Fibroblast of skin of right quadriceps (primary cell): ENCODE data around the gene GRIA2.
"Not testable (repeated sequence)": the region's sequence is repeated elsewhere in the genome, so short reads cannot be mapped to it uniquely, and the experiment has no call there.

Experiments
- DNase-seq: peaks from one replicate; pipeline ENCODE4 v3.0.0-alpha.2; 2013

Gene GRIA2

GRCh38 chr4:157220371-157220881 lies at the start of gene GRIA2:
Gene GRIA2 (plus strand): TSS chr4:157220728. CDS start chr4:157221043, 315 bp downstream.
- DNase-seq: peak; percentile 62

DNA sequence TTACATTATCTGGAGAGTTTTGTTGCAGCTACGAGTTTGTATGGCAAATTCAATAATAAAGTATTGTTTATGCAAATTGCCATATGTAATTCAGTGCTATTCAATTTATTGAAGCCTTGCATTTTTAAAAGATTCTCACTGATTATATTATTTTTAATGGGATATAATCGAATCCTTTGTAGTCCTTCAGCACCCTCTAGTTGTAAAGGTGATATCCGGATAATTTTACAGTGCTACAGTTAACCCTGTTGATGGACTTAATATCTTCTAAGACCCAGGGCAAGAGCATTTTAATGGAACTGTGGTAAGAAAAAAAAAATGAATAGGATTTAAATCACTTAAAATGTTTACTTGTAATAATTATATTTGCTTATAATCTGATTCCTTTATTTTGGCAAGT lies 48.5 kb upstream of the GRIA2 start:
- peak; percentile 6 for DNase-seq

DNA sequence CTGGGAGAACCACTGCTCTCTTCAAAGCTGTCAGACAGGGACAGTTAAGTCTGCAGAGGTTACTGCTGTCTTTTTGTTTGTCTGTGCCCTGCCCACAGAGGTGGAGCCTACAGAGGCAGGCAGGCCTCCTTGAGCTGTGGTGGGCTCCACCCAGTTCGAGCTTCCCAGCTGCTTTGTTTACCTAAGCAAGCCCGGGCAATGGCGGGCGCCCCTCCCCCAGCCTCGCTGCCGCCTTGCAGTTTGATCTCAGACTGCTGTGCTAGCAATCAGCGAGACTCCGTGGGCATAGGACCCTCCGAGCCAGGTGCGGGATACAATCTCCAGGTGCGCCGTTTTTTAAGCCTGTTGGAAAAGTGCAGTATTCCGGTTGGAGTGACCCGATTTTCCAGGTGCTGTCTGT lies 40.3 kb upstream of the GRIA2 start:
- DNase-seq: not testable (repeated sequence)

DNA sequence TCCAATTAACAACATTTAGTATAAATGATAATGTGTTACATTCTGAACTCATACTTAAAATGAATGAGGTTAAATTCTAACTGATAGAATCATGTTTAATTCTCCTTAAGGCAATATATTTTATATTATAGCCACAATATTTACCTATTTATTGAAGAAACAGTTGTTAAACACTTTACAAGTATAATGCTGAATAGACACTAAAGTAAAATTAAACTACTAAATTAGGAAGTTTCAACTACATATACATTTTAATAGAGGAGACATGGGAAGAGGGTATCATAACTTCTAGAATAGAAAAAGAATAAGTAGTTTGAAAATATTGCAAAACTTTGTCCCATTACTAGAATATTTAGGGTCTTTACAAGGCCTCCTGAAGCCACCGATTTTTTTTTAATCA lies 36.2 kb upstream of the GRIA2 start:
- DNase-seq: no peak

DNA sequence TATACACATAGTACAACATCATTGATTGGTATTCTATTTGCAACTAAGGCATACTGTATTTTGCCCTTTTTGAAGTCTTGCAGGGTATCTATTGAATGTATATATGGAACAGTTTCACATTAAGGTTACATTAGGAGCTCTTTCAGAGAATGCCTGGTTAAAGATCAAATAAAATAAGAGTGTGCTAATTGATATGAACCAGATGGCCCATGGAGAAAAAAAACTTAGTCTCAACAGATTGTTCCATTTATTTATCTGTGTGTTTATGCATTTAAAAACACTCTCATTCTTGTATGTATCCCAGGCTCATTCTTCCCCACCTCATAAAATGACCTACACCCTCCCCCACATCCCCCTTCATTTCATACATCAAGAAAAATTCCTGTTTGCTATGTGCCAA lies 35.2 kb upstream of the GRIA2 start:
- DNase-seq: no peak

DNA sequence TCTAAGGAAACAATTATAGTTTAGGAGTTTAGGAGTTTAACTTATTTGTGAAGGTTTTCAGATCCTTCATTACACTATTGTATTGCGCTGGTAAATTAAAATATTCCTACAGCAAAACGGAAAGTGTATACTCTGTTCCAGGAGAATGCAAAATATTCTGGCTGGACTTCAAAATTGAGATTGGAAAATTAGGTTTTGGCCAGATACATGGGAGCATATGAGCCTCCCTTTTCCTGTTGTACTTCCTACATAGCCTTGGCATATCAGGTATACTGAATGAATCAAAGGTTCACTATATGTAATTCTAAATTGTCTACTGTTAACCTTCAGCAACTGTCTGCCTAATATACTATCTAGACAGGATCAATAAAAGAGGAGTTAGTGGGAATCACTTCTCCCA lies 25.2 kb upstream of the GRIA2 start:
- no peak for DNase-seq

GRCh38 chr4:157196046-157196445 lies 24.5 kb upstream of the GRIA2 start:
- DNase-seq: no peak

- no peak for DNase-seq
Observed at GRCh38 chr4:157204634-157205244, 15.8 kb upstream of the GRIA2 start.

- DNase-seq: no peak
Observed at GRCh38 chr4:157217708-157218107, 2.8 kb upstream of the GRIA2 start.

DNA sequence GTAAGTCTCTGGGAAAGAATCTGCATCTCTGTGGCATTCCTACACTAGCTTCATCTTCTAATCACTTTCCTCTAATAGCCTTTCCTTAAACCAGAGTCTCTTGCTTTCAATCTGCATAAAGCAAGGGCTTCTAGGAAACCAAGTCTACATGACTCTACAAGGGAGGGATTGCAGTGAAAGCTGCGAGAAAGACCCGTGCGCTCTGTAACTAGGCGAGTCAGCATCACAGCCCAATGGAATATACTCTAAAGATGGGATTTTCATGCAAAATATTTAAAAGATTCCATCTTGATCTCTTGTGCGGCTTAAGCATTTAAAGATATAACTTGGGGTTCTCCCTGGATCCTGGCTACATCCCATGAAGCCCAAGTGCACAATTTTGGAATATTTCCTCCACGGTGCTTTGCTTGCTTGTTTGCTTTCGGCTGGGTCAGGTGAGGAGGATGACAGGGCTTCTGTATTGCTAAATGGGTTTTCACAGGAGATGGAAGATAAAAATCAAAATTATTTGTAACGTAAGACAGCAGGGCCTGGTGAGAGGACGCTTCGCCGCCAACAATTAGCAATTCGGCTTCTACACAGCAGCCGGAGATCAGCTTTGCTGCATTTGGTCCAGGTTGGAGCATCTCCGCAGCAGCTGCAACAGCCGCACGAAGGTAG lies 687 bp upstream of the GRIA2 start:
- DNase-seq: no peak

DNA sequence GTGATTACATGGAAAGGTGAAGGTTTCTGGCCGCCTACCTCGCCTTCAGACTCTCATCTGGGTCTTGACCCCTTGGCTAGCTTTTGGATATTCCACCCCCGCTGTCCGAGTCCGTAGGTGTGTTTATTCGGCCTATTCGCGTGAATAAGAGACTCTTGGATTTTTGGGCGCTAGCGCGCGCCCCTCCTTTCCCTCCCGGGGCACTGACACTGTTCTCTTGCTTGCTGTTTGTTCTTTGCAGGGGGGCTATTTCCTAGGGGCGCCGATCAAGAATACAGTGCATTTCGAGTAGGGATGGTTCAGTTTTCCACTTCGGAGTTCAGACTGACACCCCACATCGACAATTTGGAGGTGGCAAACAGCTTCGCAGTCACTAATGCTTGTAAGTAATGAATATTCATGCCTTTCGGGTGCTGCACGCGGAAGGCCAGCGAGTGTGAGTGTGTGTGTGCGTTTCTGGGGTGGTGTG lies 932 bp downstream of the GRIA2 start:
- no peak for DNase-seq

- DNase-seq: no peak
Observed at GRCh38 chr4:157221895-157222770, 1.6 kb downstream of the GRIA2 start.

- DNase-seq: no peak
Observed at GRCh38 chr4:157222771-157223160, 2.2 kb downstream of the GRIA2 start.

DNA sequence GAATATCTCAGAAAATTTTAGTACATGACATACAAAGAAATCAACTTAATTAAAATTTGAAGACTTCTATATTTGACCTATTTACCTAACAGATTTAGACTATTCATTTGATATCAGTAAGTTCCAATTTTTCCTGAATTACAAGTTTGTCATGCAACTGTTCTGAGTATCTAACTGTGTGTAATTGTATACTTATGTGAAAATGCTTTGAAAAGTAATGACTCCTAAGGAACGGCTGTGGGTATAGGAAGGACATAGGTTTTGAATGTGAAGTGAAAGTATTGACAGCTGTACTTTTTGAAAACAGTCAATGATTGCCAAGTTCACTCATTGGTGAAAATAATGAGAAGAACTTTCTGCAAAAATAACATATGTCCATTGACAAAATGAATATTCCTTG lies 2.9 kb downstream of the GRIA2 start:
- DNase-seq: no peak

- DNase-seq: no peak
Observed at GRCh38 chr4:157225096-157225495, 4.6 kb downstream of the GRIA2 start.

DNA sequence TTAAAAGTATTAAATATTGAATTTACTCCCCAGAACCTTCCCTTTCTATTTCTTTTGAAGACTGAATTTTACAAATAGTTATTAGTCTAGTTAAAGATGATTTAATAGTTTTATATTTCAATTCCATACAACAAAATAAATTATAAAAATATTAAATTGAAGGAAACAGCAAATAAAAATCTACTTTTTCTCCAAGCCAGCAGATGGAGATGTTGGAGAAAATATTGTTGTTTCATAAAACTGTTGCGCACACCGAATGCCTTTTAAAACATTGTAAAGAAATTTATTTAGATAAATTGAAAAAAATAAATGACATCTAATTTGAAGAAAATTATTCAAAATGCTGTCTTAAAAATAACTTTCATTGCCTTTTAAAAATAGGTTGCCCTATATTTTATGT lies 5.5 kb downstream of the GRIA2 start:
- no peak for DNase-seq

DNA sequence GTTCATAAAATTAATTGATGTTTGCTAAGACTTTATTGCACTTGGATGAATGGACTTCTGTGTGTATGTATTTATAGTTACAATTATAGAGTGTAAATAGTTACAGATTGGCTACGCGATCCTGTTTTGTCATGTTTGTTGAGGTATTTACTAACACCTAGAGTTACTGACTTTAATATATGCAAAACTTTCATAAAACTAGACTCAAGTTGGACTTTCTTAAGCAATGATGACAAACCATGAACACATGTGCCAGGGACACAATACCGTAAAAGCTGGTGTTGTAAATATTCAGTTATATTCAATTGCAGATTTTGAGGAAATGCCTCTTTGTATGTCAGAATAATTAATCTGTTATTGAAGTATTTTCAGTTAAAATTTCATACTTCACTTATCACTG lies 6.1 kb downstream of the GRIA2 start:
- no peak for DNase-seq

GRCh38 chr4:157231525-157231924 lies 11.0 kb downstream of the GRIA2 start:
- DNase-seq: no peak

GRCh38 chr4:157242871-157243270 lies 22.3 kb downstream of the GRIA2 start:
- no peak for DNase-seq

DNA sequence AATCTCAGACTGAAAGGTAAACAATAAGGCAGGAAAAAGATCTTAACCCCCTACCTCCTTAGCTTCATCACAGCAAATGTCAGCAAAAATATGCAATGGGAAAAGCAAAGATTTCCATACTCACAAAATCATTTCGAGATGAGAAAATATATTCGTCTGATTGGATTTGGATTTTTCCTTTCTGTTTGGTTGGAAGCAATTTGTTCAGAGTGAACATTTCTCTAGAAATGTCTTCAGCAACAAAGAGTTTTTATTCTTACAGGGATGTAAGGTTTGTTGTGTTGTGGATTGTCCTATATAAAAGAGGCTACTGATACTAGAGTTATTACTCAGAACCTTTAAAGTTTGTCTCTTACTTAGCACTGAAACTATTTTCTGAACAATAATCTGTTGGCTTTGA lies 23.8 kb downstream of the GRIA2 start:
- no peak for DNase-seq

DNA sequence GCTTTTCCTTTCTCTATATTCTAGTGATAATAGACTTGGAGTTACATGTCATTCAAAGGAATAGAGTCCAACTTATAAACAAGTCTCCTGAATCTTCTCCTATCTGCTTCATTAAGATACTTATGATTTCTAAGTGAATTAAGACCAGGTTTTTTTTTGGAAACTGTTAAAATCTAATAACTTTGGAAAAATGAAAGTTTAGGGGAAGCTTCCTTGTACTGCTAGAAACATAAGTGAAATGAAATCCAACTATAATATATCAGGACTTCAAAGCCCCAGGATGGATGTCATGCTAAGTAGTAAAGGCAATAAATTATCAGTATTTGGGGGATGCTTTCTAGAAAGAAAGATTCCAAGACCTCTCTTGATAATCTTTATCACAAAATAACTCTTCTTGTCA lies 24.8 kb downstream of the GRIA2 start:
- no peak for DNase-seq

DNA sequence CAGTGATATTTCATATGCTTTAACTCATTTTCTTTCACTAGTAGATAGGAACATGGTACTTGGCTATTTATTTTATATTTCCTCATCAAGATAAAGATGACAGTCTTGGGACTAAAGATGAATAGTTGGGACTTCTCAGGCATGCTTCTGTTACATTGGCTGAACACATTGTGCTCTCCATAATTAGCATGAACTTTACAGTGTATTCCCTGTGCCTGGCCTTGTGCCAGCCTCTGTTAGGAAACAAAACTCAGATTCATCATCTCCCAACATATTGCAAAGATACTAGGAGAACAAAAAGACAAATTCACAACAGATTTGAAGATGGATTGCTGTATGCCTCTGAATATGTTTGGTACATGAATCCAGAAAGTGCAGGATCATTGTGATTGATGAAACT lies 26.4 kb downstream of the GRIA2 start:
- DNase-seq: no peak

DNA sequence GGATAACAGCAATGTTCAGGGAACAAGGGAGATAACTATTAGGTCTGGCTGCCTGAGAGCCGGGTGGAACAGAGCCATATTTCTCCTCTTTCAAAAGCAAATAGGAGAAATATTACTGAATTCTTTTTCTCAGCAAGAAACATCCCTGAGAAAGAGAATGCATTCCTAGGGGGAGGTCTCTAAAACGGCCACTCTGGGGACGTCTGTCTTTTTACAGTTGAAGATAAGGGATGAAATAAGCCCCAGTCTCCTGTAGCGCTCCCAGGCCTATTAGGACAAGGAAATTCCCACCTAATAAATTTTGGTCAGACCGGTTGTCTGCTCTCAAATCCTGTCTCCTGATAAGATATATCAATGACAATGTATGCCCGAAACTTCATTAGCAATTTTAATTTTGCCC lies 37.6 kb downstream of the GRIA2 start:
- not testable (repeated sequence) for DNase-seq

GRCh38 chr4:157265281-157265680 lies 44.8 kb downstream of the GRIA2 start:
- peak; percentile 4 for DNase-seq
